ENCODE data around the gene GHRH.

The GHRH gene

DNA sequence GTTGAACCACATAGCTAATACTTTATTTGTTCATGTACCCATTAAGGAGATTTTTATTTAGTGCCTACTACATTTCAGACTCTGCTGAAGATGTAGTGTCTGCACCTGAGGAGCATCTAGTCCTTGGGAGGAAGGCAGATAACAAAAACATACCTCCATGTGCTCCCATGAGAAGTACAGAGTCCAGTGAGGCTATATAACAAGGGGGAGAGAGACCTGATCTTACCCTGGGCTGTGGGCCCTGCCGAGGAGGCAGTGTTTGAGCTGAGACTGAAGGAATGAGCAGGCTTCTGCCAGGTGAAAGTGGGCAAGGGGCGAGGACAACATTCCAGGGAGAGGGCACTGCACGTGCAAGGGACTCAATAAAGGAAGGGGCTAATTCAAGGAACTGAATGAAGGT lies 39.9 kb upstream of the GHRH start:
- H3K4me3 ChIP-seq (ENCODE audit: severe bottlenecking): no peak overlapping the region

DNA sequence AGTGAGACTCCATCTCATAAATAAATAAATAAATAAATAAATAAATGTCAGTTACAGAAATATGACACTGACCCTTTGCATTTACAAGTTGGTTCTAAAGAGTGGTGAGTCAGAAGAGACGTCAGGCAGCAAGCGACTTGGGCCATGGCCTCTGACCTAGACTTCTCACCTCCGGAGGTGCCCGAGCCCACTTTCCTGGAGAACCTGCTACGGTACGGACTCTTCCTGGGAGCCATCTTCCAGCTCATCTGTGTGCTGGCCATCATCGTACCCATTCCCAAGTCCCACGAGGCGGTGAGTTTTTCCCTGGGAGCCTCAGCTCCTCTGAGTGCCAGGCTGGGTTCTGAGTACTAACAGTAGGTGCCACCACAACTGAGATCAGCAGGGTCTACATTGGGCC lies 39.5 kb upstream of the GHRH start:
- no peak overlapping the region for H3K27ac ChIP-seq (ENCODE audit: poor library complexity, severe bottlenecking)
- no peaks in the 10 kb centered on the region for H3K27me3 ChIP-seq (ENCODE audit: insufficient read depth, poor library complexity, severe bottlenecking)
- no peak for ATAC-seq (ENCODE audit: low read depth)
- DNase-seq (ENCODE audit: low spot score): no peak
- TF ChIP-seq, protein P1, sequence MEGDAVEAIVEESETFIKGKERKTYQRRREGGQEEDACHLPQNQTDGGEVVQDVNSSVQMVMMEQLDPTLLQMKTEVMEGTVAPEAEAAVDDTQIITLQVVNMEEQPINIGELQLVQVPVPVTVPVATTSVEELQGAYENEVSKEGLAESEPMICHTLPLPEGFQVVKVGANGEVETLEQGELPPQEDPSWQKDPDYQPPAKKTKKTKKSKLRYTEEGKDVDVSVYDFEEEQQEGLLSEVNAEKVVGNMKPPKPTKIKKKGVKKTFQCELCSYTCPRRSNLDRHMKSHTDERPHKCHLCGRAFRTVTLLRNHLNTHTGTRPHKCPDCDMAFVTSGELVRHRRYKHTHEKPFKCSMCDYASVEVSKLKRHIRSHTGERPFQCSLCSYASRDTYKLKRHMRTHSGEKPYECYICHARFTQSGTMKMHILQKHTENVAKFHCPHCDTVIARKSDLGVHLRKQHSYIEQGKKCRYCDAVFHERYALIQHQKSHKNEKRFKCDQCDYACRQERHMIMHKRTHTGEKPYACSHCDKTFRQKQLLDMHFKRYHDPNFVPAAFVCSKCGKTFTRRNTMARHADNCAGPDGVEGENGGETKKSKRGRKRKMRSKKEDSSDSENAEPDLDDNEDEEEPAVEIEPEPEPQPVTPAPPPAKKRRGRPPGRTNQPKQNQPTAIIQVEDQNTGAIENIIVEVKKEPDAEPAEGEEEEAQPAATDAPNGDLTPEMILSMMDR (IDR thresholded peaks at IDR 0.05; ENCODE audit: poor library complexity, severe bottlenecking): no peak
- peaks cover 32% of the 10 kb centered on the region for H3K4me1 ChIP-seq (ENCODE audit: insufficient read depth, poor library complexity, severe bottlenecking)
- H3K9me3 ChIP-seq (ENCODE audit: severe bottlenecking): no peaks in the 10 kb centered on the region
- H3K4me3 ChIP-seq (ENCODE audit: severe bottlenecking): no peak overlapping the region
- H3K36me3 ChIP-seq (ENCODE audit: low read depth): peaks cover 74% of the 10 kb centered on the region

More for the DNA sequence above, 39.9 kb upstream of the GHRH start:
- Histone ChIP-seq H3K27me3 (ENCODE audit: insufficient read depth, poor library complexity, severe bottlenecking) (no peaks in the 10 kb centered on the region), H3K36me3 (ENCODE audit: low read depth) (peaks cover 79% of the 10 kb centered on the region), H3K27ac (ENCODE audit: poor library complexity, severe bottlenecking) (no peak overlapping the region), H3K9me3 (ENCODE audit: severe bottlenecking) (no peaks in the 10 kb centered on the region), H3K4me1 (ENCODE audit: insufficient read depth, poor library complexity, severe bottlenecking) (peaks cover 28% of the 10 kb centered on the region)
- TF ChIP-seq, protein P1 (IDR thresholded peaks at IDR 0.05; ENCODE audit: poor library complexity, severe bottlenecking): no peak
- no peak for DNase-seq (ENCODE audit: low spot score)
- ATAC-seq (ENCODE audit: low read depth): no peak

DNA sequence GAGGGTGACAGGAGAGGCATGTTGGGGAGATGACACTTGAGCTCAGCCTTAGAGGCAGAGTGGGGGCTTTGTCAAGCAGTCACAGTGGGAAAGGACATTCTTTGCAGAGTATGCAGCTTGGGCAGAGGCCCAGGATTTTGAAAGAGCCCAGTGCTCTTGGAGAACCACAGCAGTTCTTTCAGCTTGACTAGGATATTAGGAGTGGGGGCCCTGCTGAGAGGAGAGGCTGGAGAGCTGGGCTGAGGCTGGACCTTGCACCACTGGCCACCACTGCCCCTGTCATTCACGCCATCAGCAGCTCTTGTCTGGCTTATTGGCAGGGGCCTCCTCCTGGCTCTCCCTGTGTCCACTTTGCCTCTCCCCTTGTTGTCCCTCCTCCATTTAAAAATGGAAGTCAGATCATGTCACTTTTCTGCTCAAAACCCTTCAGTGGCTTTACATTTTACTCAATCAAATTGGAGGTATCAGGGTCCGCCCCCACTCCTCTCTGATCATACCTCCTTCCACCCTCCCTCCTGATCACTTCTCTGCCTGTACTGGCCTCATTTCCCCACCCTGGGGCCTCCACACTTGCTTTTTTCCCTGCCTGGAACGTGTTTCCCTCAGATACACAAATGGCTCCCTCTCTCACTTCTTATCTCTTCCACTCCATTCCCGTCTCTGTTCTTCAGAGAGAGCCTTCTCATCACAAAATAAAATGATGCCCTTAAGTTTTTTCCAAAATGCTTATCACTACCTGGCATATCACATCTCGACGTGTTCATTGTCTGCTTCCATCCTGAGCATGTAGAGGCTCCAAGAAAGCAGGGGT lies 38.3 kb upstream of the GHRH start:
- H3K4me3 ChIP-seq (ENCODE audit: severe bottlenecking): no peak overlapping the region
- H3K9me3 ChIP-seq (ENCODE audit: severe bottlenecking): no peaks in the 10 kb centered on the region
- peaks cover 43% of the 10 kb centered on the region for H3K4me1 ChIP-seq (ENCODE audit: insufficient read depth, poor library complexity, severe bottlenecking)
- H3K27ac ChIP-seq (ENCODE audit: poor library complexity, severe bottlenecking): peak overlapping the region; percentile 97
- no peaks in the 10 kb centered on the region for H3K27me3 ChIP-seq (ENCODE audit: insufficient read depth, poor library complexity, severe bottlenecking)
- H3K36me3 ChIP-seq (ENCODE audit: low read depth): peaks cover 69% of the 10 kb centered on the region
- no peak for ATAC-seq (ENCODE audit: low read depth)
- TF ChIP-seq, protein P1 (IDR thresholded peaks at IDR 0.05; ENCODE audit: poor library complexity, severe bottlenecking): no peak
- no peak for DNase-seq (ENCODE audit: low spot score)

DNA sequence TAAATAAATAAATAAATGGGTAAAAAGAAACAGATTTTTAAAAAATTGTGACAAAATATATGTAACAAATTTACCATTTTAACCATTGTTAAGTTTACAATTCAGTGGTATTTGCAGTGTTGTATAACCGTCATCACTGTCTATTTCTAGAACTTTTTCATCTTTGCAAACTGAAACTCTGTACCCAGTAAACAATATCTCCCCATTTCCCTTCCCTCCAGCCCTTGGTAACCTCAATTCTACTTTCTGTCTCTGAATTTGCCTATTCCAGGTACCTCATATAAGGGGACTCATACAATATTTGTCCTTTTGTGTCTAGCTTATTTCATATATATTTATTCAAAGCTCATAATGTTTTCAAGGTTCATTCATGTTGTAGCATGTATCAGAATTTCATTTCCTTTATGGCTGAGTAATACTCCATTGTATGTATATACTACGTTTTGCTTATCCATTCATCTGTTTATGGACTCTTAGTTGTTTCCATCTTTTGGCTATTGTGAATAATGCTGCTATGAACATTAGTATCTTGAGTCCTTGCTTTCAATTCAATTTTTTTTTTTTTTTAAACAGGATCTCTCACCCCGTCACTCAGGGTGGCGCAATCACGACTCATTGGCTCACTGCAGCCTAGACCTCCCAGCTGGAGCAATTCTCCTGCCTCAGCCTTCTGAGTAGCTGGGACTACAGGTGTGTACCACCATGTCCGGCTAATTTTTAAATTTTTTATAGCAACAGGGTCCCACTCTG lies 36.8 kb upstream of the GHRH start:
- Histone ChIP-seq H3K27me3 (ENCODE audit: insufficient read depth, poor library complexity, severe bottlenecking) (no peaks in the 10 kb centered on the region), H3K4me1 (ENCODE audit: insufficient read depth, poor library complexity, severe bottlenecking) (peaks cover 56% of the 10 kb centered on the region), H3K9me3 (ENCODE audit: severe bottlenecking) (no peaks in the 10 kb centered on the region), H3K27ac (ENCODE audit: poor library complexity, severe bottlenecking) (peak overlapping the region; percentile 97), H3K36me3 (ENCODE audit: low read depth) (peaks cover 63% of the 10 kb centered on the region), H3K4me3 (ENCODE audit: severe bottlenecking) (no peak overlapping the region)
- DNase-seq (ENCODE audit: low spot score) (peak; percentile 92), ATAC-seq (ENCODE audit: low read depth) (no peak)
- TF ChIP-seq, protein P1 (IDR thresholded peaks at IDR 0.05; ENCODE audit: poor library complexity, severe bottlenecking): no peak
